HS-5 (cell line): ENCODE results near the gene NLN.

Experiments
- DNase-seq: peaks from one replicate; pipeline ENCODE4 v3.0.0-alpha.2; 2012; ENCODE audit warnings: low read depth

The NLN gene

DNA sequence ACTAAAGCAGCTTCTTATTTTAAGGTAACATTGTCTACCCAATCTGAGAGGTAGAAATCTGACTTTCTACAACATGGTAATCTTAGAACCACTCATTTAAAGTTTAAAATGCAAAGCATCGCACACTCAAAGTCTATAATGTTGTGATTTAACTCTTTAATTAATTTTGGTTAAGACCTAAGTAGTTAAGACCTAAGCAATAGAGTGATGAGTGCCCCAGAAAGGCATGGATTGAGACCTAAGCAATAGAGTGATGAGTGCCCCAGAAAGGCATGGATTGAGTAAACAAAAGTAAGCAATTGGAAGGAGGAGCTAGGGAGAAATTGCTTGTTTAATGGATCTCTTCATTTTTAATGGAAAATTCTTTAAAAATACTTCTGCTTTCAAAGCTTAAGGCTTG, 86.8 kb downstream of the NLN start:
- no peak for DNase-seq

DNA sequence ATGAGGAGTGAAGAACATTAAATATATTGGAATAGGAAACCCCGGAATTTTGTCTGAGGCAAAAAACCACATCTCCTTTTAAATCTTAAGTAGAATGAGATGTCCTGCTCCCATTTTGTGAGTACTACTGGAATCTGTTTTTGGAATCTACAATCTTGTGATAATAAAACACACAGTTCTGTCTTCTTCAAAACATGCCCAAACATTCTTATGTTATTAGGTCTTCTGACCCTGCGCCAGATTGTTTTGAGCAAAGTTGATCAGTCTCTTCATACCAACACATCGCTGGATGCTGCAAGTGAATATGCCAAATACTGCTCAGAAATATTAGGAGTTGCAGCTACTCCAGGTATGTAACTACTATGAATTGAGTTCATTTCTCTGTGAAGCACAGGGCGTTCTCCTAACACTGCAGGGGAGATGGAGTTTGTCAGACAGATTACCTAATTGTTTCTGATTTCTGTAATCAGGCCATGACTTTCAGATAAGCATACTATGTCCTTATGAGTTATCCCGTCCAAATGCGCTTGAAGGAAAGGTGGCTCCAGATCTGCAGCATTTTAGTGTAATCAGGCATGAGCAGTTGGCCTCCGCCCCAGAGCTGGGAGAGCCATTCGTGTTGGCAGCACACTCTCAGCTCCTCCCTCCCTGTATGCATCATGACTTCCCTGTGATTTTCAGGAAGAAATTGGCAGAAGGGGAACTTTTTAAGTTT, 88.0 kb downstream of the NLN start:
- no peak for DNase-seq

DNA sequence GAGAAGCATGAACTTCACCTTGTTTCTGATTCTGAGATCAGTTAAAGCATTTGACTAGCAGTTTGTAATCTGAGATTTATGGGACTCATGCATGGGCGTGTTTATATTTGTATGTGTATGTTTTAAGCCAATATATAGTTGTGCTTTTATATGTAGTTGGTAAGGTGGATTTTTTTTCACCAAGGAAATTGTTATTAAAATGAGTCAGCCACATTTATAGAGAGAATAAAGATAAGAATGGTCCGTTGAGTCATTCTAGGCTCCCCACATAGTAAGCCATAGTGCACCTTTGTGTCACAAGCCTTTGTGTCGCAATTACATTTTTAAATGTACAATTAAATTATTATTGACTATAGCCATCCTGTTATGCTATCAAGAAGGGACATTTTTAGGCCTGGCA, 89.0 kb downstream of the NLN start:
- peak; percentile 57 for DNase-seq

DNA sequence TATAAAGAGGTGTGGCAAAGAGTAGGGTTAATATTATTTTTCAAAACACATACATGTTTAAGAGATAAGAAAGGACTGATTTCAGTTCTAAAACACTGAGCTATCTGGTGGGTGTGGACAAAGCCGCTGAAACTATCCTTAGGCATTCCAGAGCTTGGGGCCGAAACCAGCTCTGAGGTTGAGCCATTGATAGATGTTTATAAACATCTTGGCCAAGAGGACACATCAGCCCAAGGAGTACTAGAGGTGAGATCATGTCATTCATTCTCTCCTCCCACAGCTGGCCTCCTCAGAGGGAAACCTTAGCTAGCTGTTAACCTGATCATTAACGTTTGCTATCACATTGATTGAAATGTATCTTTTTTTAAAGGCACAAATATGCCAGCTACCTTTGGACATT, 89.9 kb downstream of the NLN start:
- DNase-seq = no peak

DNA sequence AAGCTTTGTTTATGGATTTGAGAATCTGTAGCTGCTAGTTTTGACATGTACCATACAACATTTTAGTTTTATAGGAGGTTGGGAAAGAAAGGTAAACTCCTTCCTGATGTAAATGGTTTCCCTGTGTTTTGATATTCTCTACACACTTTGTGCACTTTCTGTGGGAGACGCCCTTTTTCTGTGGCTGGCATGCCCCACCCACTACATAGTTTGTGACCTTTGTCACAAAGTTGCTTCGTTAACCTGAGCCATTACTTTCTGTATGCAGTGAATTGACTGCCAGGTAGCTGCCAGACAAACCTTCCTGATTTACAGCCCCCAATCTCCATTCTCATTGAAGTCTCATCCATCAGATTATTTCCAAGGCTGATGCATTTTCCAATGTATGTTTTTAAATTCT, 90.6 kb downstream of the NLN start:
- DNase-seq = no peak

DNA sequence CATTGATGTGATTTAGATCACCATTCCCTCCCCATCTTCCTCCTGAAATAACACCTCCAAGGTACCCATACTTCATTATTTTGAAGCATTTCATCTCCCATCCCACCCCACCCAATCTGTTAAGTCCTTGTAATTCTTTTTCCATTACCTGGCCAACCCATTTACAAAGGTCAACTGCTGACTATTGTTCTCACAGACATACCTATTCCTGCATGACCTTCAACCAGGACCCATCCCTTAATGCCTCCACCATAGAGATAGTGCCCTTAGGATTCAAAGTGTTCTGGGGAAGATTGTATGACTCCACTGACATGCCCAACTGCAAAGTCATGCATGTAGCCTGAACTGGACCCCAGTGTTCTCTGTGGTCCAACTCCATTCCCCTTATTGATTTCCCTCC, 91.2 kb downstream of the NLN start:
- DNase-seq = no peak

DNA sequence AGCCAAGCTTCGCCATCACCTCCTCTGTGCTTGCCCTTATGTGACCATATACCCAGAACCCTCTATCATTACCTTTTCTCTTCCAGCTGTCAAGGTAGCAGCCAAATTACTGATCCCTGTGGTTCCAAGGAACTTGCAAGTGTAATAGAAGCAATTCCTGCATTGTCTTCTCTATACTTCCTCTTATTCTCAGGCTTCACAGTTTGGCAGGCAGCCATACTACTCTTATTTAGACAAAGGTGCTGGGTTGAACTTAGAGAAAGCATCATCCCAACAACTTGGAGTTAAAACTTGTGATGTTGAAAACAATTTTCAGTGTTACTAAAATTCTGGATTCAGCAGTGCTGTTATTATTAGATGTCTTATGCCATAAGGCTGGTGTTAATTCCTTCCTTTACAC, 93.2 kb downstream of the NLN start:
- DNase-seq = no peak

DNA sequence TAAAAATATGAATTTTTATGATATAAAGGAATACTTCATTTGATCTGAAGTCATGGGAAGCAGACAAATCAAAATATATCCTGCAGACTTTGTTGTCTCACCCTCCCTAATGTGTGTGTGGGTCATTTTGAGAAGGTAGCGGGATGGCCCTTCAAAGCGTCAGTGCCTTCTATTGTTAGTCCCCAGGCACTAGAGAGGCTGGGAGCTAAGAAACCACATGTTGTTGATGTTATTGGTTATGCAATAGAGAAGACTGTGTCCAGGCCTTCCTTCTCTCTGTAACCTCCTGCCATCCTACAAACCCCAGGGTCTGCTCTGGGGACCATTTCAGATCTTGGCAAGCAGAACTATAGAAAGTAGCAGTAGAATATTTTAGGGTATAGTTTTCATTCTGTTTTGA, 94.7 kb downstream of the NLN start:
- DNase-seq = no peak

DNA sequence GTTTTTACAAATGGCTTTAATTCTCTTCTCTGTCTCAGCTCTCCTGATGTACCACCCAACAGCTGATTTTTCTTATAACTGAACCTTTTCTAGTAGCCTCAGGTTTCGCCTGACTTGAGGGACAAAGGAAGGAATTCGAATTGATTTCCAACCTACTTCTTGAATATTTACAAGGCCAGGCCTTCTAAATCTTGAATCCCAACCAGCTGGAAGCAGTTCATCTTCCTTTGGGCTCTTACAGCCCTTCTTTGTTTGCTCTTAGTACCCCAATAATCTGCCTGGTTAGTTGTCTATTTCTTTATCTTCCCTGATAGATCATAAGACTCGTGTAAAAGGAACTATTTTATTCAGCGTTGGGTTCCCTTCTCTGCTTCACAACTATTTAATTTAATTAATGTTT, 95.9 kb downstream of the NLN start:
- no peak for DNase-seq

DNA sequence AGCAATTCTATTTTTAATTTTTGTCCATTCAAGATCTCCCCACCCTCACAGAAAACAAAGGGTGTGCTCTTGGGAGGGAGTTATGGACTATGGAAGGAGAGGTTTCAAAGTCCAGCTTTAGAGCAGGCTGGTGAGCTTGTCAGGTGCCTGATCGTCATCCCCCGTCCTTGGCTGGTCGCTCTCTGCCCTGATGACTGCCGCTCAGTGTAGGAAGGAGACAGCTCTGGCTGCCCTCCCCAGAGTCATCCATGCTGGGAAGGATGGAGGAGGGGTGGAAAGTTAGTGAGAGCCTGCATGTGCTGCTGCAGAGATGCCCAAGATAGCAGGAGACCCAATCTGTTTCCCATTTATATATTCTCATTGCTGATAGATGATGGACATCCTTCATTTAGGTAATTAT, 96.6 kb downstream of the NLN start:
- DNase-seq = no peak

DNA sequence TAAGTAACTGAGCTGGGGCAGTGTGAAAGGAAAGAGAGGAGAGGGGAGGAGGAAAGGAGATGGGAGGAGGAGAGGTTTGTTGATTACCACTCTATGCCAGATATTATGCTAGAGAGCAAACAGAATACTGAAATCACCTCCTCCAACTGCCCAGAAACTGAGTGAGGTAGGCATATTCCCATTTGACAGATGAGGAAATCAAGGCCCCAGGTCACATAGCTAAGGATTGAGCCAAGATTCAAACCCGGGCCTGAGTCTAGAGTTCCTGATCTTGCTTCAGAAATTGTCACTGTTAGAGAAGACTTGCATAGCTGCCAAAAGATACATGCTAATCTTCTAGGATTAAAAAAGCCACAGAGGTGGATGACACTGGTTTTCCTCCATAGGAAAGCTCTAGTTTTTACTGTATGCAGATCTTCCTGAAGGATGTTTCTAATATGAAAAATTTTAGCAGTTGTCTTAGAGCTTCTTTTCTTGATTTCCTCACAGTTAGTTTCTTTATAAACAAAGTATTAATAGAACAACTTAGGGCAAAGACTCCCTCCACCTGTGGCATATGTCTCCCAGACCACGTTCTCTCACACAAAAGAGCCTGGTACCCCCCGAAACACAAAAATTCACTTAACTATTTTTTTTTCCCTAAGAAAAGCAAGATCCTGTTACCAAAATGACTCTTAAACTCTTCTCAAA, 97.4 kb downstream of the NLN start:
- DNase-seq = no peak

DNA sequence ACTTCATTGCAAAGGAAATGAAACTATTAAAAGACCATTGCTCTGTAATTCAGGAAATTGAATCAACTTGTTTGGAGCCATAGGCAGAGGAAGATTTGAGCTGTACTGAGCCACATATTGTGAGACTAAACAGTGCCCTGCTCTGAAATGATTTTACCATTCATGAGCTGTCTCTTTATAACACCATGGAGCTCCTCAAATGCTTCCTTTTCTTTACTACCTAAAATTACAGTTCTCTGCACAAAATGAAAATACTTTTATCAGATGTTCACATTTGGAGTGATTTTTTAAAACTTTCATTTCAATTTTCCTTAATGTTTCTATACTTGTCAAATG, 97.9 kb downstream of the NLN start:
- no peak for DNase-seq

DNA sequence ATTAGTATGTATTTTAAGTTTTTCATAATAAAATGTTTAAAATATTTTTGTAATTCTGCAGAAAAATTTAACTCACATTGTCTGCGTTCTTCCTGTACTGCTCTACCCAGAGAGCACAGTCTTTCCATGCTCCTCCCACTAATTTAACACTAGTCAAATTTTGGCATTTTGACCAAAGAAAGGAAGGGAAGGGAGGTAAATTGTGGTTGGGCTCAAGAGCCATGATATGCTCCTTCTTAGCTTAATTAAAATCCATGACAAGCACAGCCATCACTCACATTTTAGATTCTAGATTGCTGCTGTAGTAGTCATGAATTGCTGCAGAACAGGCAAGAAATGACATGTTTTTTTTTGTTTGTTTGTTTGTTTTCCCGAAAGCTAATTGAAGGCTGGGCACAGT, 98.4 kb downstream of the NLN start:
- no peak for DNase-seq

DNA sequence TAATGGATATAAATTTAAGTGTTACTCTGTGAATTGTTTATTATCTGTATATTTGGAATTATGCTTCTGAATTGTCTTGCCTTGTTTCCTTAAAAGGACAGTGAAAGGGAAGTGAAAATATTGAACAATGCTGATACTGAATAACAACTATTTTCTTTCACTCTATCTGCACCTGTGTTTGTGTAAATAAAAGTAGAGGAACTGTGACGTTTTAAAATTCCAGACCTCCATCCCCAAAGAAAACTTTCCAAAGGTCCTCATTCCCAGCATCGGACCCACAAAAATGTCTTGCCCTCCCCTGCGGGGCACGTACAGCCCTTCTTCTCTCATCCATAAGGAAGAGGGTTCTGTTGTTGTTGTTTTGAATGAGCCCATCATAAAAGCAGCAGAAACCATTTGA, 100.0 kb downstream of the NLN start:
- no peak for DNase-seq

DNA sequence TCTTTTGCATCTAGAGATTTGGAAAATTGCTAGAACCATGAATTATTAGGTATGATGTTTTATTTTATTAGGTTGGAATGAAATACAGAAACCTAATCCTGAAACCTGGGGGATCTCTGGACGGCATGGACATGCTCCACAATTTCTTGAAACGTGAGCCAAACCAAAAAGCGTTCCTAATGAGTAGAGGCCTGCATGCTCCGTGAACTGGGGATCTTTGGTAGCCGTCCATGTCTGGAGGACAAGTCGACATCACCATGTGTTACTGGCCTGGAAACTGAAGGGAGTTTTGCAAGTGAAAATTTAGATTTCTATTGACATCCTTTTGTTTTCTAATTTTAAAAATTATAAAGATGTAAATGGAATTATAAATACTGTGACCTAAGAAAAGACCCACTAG, 100.7 kb downstream of the NLN start:
- no peak for DNase-seq

DNA sequence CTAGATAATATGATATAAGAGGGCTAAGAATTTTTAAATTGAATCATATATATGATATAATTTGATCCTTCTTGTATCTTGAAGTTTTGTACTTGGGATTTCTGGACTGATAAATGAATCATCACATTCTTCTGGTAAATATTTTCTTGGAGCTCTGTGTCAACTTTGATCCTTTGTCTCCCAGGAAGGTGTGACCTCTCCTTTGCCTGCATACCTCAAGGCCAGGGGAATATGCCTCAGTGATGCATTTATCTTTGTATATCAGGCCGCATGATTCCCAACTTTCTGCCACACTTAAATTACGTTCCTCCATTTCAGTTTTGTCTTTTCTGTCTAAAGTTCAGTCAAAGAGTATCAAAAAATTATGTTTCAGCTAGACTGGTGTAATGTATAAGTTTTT, 101.2 kb downstream of the NLN start:
- no peak for DNase-seq

DNA sequence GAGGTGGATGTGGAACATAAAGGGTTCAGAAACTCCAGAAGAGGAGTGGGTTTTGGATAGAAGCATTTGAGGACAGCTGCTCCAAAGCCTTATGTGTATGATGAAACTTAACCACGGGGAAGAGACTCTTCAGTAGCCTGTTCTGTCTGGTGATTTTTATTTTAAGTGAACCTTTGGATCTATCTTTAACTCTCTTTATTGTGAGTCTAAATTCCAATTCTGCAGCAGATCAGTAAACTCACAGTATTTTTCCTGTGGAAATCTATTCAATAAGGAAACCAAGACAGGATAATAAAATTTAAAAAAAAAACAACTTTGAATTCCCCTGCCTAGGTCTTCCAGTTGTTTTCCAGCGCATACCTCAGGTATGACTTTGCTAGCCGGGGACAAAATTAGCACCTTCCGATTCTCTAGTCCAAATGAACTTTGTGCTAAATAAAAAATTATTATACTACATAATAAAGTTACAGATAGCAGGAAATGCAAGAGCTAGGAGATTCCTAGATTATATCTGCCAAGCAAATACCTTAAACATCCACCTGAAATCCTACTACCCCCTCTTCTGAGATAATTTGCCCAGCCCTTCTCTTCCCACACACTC, 101.9 kb downstream of the NLN start:
- DNase-seq = no peak

DNA sequence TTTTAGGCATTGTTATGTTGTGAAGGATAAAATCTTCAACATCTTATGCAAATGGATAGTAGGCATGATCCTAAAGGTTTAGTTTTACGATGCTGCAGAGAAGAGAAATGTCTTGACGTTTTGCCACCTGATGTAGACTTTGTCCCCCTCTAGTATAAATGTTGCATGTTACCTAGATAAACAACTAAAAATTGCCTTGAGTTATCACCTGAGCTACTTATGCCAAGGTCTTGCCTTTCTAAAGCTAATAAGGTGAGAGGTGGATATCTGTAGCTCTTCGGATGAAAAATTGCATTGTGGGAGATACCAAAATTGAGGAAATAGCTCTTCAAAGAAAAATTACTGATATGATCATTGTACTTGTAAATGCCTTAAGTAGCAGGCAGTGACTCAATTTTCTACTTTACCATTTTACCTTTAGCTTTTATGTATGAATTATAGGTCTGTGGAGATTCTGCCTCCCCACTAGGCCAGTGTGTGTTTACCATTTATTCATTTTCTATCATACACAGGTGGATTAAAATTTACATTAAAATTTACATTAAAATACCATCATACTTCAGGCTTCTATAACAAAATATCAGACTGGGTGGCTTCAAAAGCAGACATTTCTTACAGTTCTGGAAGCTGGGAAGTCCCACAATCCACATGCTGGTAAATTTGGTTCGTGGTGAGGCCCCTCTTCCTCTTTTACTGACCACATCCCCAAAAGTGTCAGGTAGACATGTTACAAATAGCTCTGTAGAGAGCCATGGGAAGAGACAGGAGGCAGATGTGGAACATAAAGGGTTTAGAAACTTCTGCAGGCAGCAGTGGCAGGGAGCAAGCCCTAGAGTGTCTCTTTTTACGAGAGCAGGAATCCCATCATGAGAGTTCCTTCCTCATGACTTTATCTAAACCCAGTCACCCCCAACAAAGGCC, 103.7 kb downstream of the NLN start:
- no peak for DNase-seq

DNA sequence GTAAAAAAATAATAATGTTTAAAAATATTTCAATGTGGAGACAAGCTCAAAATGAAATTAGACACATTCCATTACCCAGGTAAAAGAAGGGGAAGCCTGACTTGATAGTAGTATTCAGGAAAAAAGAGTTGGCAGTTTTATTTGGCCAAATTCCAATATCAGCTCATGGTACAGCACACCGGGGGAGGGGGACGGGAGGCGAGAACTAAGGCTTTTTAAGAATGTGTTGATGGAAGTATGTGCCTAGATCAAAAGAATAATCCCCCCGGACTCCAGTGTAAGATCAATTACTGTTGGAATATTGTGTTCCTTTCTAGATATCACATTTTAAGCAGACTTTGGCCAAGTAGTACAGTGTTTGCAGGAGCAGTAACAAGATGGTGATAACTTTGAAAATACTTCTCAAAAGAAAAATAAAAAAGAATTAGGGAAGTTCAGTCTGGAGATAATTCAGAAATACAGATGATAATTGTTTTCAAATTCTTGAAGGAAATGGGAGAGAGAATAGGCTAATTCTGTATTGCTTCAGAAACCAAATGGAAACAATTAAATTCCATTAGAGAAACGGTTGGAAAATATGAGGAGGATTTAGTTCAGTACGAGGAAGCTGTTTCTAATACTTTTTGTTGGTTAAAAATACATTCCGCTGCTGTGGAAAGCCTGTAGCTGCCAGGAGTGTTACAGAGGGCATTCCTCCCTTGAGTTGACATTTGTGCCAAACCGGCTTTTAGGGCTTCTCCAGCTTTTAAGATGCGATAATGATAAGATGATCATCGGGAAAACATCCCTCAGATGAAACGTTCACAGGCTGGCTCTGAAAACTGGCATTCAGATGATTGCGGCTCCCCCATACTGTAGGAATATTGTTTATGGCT, 106.3 kb downstream of the NLN start:
- no peak for DNase-seq

DNA sequence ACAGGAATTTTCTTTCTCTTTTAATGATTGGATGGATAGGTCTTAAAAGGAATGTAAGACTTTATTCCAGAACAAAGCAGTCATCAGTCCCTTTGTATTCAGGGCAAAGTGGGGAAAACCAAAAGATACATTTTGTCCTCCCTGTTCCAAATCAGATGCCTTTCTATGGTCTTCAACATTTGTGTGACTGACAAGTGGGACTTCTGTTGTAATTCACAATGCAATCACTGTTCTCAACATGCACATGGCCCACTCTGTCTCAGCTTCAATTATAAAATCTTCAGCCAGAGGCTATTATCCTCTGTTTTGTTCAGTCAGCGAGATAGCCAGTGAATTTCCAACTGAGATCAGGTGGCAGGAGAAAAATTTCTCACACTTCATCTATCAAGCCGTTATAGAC, 108.9 kb downstream of the NLN start:
- no peak for DNase-seq

DNA sequence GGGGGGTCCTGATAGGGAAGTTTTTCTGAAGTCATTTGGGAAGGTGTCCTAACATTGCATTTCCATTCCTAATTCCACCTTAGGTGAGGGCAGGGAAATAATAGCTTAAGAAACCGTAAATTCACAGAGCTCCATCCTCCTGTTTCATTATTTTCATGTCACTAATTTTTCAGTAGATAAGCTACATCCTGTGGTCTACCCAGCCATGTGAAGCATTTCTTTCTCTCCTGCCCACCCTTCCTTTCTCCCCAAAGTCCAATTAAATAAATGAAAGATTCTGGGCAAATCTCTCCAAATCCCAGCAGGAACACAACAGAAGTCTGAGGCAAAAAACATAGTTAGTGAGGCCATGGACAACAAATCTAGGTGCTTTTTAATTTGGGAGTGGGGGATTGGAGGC, 109.3 kb downstream of the NLN start:
- no peak for DNase-seq

DNA sequence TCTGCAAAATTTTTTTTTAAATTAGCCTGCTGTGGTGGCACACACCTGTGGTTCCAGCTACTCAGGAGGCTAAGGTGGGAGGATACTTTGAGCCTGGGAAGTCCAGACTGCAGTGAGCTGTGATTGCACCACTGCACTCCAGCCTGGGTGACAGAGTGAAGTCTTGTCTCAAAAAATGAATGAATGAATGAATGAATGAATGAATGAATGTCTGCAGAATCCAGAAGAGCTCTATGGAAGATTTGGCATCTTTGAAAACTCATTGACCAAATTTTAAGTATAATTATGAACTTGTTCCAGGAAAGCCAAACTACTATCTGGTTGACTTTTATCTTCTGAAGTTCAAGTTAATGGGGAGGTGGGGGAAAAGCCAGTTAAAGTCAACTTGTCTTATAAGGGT, 110.1 kb downstream of the NLN start:
- no peak for DNase-seq
